ENCODE measurements around the gene ARRB2.
"Not testable (repeated sequence)": the region's sequence is repeated elsewhere in the genome, so short reads cannot be mapped to it uniquely, and the experiment has no call there.

ARRB2 gene

DNA sequence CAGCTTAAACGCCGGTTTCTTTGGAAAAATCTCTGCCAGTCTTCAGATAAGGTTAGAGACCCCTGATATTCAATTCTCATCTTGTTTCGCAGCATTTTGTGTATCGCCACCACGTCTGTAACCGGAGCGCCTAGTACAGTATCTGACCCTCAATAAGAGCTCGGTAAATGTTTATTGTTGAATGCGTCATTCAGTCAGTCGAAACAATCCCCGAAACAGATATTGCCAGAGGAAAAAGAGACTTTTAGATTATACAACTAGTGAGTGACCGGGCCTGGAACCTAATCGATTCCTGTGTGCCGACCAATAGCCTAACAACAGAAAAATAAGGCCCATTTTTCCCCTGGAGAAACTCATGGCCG lies 7.1 kb upstream of the ARRB2 start:
- no peak for DNase-seq

DNA sequence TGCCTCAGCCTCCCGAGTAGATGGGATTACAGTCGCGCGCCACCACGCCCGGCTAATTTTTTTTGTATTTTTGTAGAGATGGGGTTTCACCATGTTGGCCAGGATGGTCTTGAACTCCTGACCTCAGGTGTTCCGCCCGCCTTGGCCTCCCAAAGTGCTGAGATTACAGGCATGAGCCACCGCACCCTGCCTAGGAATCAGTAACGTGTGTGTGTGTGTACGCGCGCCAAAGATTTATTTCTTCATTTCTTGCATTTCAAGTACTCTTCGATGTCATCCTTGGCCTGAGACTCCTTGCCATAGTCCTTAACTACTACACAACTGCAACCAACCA lies 5.9 kb upstream of the ARRB2 start:
- DNase-seq: not testable (repeated sequence)

DNA sequence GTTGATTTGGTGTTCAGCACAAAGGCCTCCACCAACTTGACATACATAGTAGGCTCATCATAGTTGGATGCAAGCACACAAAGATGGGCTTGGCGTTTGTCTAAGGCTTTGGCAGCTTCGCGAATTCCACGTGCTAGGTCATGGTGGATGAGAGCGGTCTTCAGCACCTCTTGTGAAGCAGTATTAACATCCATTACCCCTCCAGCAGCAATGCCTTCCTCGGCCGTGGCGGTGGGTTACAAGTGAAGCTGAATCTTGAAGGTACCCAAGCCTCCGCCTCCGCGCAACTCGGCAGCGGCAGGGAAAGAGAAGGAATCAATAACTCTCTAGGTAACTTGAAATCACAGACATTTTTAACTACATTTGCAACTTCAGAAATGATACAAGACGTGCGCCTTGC lies 5.4 kb upstream of the ARRB2 start:
- DNase-seq: no peak

DNA sequence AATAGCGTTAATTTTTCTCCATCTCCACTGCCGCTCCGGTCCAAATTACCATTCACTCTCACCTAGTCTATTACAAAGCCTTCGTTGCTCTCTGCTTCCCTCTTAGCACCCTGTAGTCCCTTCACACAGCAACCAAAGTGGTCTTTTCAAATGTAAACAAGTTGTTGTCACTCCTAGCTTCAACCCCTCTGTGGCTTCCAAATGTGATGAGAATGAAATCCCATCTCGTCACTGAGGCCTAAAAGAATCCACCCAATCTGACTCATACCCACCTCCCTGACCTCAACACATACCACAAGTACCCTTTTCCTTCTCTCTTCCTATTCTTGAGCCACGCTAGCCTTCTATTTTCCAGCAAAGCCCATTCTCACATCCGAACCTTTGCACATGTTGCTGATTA lies 4.3 kb upstream of the ARRB2 start:
- no peak for DNase-seq

DNA sequence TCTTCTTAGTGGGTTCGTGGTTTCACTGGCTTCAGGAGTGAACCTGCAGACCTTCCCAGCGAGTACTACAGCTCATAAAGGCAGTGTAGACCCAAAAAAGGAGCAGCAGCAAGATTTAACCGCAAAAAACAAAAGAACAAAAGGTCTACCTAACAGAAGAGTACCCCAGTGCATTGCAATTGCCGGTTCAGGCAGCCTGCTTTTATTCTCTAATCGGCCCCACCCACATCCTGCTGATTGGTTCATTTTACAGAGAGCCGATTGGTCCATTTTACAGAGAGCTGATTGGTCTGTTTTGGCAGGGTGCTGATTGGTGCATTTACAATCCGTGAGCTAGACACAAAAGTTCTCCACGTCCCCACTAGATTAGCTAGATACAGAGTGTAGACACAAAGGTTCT lies 2.0 kb upstream of the ARRB2 start:
- DNase-seq: peak; percentile 21

DNA sequence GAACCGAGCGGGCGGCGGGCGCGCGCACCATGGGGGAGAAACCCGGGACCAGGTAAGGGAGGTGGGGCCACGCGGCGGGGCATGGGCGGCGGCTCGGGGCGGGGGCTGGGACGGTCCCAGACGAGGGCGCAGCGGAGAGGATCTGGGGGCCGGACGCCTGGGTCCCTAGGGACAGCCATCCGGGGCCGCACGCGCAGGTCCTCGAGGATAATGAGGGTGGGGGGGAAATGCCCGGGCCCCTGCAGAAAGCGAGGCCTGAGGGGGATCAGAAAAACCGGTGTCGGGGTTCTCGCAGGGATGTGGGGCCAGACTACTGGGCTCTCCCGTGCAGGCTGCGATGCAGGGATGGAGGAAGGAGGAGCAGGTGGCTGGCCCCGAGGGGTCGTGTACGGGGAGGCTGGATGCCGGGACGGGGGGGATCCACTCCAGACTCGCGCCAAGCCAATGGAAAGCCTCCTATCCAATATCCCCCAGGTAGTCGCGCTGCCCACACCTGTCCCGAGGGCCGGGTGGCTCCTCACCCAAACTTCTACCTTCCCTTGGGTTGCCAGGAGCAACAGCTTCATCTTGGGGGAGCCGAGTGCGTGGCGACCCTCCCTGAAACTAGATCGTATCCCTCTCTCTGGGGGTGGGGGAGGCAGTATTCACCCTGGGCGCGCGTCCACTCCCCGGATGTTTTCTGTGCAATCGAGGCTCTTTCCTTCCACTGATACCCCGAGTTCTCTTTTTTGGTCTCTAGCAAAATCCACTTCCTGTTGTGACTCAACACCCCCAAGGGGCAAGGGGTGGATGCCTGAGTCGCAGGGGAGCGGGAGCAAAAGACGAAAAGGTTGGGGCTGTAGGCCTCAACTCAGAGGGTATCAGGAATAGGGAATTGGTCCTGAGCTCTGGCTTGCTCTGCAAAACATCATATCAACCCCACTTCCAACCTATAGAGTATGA lies 532 bp downstream of the ARRB2 start:
- no peak for DNase-seq

DNA sequence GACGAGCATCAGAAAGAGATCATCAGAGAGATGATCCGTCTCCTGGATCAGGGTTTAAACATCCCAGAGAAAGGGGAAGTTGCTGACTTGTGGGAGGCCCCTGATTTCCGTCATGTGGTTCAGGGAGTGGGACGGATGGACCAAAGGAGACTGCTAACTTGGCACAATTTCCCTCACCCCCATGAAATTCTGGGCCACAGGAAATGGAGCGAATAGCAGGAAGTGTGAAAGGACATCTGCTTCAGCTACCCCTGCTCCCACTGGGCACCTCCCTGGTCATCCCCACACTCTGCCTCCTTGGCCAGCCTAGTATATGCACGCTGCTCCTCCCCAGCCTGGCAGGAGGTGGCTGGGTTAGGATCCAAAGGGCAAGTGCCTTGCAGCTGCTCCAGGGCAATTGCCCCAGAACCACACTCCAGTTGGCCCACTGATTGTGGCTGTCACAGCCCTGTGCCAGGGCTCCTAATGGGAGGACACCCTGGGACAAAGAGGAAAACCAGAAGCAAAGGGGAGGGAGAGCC lies 1.3 kb downstream of the ARRB2 start:
- no peak for DNase-seq

DNA sequence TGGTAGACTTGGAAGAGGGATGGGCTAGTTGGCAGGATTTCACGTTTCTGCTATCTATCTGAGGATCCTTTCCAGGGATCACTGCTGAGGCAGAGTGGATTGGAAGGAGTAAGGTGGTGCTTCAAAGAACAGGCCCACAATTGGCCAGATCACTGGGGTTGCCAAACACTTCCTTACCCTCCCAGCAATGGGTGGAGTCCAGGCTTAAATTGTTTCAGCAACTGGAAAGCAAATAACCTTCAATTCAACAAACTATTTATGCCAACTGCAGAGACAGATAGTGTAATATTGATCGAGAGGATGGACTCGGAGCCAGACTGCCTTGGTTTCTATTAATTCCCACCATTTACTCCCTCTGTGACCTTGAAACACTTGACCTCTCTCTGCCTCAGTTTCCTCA lies 2.1 kb downstream of the ARRB2 start:
- DNase-seq: no peak

DNA sequence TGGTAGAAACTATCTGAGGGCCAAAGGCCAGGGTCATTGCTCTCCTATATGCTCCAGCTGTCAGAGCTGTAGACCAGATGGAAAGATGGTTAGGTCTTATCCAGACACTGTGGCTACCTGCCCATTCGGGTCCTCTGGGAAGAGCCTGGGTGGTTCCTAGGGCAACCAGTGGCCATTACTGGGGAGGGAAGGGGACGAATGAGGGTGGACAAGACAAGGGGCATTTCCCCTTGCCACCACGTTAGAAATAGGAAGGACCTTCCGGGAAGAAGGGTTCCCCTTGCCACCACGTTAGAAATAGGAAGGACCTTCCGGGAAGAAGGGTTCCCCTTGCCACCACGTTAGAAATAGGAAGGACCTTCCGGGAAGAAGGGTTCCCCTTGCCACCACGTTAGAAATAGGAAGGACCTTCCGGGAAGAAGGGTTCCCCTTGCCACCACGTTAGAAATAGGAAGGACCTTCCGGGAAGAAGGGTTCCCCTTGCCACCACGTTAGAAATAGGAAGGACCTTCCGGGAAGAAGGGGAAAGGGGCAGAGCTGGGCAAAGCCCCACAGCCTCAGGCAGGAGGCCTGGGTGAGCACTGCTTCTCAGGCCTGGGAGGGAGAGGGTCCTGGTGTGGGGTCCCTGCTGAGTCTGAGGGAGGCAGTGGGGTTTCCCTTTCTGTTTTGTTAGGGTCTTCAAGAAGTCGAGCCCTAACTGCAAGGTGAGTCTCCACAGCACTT lies 4.1 kb downstream of the ARRB2 start:
- not testable (repeated sequence) for DNase-seq

DNA sequence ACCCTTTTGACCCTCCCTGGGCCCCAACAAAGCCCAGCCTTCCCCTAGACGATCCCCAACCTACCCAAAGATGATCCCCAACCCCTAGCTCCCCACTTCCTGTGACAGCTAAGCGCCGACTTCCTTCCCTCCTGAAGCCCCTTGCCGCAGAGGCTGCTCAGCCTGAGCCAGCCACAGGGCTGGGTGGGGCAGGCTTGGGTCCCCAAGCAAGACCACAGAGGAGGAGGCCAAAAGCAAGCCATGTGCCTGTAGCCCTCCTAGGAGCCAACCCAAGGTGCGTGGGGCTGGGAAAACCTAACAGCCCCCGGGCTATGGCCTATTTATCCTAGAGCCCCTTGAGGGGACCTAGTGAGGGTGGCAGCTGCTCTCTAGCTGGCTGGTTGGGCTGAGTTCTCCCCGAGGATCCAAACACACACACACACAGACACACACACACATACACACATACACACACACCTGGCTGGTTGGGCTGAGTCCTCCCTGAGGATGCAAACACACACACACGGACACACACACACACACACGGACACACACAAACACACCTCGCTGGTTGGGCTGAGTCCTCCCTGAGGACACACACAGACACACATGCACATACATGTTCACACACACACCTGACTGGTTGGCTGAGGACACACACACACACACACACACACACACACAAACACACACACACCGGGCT lies 4.8 kb downstream of the ARRB2 start:
- DNase-seq: no peak

DNA sequence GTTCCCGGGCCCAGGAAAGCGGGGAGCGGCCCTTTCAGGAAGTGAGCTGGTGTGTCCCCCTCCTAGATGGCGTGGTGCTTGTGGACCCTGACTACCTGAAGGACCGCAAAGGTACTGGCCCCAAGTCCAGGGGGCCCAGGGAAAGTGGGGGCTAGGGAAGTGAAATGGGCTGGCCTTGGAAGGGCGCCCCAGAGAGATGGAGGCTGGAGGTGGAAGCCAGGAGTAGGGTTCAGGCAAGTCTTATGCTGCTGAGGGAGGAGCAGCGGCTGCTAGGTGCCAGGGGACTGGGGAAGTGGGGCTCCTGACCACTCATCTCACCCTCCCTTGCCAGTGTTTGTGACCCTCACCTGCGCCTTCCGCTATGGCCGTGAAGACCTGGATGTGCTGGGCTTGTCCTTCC lies 5.6 kb downstream of the ARRB2 start:
- DNase-seq: no peak

DNA sequence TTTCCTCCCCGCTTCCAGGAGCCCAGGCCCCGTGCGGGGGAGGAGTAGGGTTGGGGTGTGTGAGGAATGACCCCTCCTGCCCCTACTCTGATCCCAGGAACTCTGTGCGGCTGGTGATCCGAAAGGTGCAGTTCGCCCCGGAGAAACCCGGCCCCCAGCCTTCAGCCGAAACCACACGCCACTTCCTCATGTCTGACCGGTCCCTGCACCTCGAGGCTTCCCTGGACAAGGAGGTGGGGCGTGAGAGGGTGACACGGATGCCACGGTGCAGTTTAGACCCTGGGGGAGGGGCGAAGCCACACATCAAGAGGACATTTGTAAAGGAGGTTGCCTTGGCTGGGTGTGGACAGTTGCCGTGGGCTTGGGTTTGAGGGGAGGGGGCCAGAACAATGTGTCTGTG lies 7.4 kb downstream of the ARRB2 start:
- no peak for DNase-seq

DNA sequence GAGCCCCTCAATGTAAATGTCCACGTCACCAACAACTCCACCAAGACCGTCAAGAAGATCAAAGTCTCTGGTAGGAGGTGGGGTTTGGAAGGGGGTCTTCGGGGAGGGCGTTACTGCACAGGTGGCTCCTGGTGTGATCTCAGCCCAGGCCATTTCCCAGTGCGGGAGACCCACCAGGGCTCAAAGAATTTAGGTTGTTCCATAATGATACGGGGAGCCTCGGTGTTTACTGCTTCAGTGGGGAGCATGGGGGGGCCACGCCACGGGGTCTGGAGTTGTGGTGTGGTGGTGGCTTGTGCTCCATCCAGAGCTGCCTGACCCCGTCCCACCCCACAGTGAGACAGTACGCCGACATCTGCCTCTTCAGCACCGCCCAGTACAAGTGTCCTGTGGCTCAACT lies 7.8 kb downstream of the ARRB2 start:
- no peak for DNase-seq

DNA sequence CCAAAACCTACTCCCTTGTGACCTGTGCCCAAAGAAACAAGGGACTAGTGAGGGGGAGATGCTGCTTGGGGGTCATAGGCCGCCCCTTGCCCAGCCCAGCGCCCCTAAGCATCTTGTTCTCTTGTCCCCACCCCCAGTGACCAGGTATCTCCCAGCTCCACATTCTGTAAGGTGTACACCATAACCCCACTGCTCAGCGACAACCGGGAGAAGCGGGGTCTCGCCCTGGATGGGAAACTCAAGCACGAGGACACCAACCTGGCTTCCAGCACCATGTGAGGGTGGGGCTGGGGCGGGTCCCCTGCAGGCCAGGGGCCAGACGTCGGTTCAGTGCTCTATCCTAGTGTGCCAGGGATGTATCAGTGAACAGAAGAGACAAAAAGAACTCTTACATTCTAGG lies 8.7 kb downstream of the ARRB2 start:
- no peak for DNase-seq

DNA sequence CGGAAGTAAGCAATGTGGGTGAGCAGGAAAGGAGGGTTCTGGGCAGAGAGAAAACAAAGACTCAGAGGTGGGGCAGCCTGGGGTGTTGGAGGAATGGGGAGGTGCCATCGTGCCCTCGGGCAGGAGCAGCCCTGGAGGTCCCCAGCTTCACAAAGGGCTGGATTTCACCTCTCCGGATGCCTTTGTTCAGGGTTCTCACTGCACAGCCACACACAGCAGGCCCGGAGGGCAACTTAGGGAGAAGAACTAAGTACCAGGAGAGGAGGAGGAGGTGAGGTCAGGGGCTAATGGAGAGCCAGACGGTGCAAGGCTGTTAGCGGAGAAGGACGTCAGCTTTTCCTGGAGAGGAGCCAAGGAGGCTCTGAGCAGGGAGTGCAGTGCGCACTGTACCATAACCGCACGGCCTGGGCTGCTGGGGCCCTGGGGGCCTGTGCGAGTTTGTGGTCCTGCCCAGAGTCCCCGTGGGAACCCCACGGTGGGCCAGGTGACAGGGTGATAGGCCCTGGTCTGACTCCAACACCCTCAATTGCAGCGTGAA lies 9.3 kb downstream of the ARRB2 start:
- DNase-seq: no peak

DNA sequence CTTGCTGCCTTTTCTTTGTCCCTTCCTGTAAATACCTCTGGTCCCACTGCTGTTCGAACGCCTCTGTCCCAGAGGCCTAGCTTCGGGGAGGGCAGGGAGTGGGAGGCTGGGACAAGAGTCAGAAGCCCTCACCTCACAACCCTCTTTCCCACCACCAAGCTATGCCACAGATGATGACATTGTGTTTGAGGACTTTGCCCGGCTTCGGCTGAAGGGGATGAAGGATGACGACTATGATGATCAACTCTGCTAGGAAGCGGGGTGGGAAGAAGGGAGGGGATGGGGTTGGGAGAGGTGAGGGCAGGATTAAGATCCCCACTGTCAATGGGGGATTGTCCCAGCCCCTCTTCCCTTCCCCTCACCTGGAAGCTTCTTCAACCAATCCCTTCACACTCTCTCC lies 10.4 kb downstream of the ARRB2 start:
- DNase-seq: no peak

DNA sequence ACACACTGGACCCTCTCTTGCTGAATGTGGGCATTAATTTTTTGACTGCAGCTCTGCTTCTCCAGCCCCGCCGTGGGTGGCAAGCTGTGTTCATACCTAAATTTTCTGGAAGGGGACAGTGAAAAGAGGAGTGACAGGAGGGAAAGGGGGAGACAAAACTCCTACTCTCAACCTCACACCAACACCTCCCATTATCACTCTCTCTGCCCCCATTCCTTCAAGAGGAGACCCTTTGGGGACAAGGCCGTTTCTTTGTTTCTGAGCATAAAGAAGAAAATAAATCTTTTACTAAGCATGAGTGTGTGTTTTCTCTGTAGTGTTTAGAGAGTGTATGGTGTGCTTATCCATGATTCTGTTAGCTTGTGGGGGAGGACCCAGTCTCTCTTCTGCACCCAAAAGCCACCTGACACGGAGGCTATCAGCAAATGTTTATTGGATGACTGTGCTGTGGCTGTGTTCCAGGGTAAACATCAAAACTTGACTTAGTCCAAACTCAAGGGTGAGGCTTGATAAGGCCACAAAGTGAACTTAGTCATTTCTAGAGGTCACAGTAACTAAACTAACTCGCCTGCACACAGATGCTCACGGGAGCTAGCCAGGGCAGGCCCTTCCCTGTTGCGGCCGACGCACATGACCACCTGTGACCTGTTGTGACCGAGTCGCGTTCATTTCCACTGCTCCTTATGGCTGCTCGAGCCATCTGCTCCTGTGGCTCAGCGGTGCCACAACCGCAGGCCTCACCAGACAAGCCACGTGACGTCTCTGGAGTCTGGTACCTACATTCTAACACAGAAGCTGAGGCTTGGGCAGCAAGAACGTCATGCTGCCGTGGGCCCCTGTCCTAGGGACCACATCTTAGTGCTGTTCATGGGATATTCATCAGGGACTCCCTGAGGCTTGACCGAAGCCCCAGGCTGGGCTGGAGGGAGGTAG lies 11.0 kb downstream of the ARRB2 start:
- no peak for DNase-seq

DNA sequence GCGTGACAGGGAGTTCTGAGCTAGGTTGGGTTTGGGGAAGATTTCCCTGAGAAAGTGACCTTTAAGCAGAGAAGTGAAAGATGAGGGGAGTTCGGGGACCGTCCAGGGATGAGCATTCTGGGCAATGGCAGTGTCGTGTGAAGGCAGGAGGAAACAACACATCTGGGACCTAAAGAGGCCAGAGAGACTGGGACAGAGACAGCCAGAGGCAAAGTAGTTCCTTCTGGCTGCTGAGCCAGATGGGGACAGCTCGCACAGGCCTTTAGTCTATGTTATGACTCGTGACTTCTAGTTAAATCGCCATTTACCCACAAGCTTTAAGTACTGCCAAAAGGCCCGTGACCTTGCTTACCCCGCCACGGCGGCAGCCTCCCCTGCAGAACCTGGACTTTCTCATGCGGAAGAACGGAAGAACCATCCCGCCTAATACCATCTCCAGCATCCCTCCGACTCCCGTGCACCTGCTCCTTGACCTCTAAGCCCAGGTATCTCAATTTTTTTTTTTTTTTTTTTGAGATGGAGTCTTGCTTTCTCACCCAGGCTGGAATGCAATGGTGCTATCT lies 12.3 kb downstream of the ARRB2 start:
- no peak for DNase-seq

DNA sequence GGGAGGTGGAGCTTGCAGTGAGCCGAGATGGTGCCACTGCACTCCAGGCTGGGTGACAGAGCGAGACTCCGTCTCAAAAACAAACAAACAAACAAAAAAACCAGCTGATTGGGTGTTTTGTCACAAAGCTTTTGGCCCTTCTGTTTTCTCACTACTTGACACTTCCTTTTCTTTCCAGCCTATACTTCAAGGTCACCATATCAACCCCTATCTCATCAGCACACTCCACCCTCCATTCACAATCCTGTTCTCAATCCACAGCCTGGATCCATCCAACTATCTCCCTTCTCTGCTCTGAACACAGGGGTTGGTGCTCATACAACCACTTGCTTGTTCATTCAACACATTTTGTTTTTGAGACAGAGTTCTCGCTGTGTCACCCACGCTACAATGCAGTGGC lies 14.2 kb downstream of the ARRB2 start:
- no peak for DNase-seq

DNA sequence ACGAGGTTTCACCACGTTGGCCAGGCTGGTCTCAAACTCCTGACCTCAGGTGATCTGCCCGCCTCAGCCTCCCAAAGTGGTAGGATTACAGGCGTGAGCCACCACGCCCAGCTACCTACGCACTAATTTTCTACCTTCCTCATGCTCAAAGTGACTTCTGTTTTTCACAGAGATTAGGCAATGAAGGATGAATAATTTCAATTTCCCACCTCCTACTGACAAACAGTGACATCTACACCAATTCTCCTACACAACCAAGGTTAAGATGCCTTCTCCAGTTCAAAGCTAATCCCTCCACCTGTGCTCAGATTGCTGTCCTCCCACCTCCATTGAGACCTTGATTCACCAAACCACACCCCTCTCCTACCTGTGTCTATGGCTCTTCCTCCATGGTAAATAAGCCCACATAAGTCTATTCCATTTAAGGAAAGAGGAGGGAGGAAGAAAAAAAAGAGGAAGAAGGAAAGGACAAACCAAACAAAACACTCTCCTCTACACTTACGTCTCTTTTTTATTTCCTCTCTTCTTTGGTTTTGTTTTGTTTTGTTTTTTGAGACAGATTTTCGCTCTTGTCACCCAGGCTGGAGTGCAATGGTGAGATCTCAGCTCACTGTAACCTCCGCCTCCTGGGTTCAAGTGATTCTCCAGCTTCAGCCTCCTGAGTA lies 15.3 kb downstream of the ARRB2 start:
- no peak for DNase-seq

DNA sequence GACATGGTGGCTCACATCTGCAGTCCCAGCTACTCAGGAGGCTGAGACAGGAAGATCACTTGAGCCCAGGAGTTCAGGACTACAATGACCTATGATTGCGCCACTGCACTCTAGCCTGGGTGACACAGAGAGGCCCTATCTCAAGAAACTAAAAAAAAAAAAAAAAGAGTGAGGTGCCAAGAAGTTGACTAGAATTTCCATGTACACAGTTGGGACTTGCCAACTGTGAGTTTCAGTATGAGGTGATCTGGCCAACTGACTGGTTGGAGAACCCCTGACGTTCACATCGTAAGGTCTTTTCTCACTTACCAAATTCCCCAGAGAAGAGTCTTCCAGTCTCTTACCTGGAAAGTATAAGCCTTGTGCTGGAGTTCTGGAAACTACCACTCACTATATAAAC lies 17.7 kb downstream of the ARRB2 start:
- no peak for DNase-seq

Data from NCI-H1436 treated with DMSO at 0.1 percent for 48 hours (cell line).